Mesothelial cell of epicardium (in vitro differentiated cells): ENCODE data around the gene ORAI2. TPM values are rescaled to one million over a fixed set of nuclear protein-coding genes. Genes with fewer than 3 reads are reported as not detected.

Source experiments
- DNase-seq, 2 experiments: peaks; one replicate each; pipeline ENCODE4 v3.0.0; 2021; ENCODE audit warnings: low spot score in 2 of 2; ENCODE audit not compliant: unreplicated experiment in 2 of 2
- H3K27ac Mint-ChIP-seq: 2 replicates; pipeline ENCODE4 v1.8.0; 2021; ENCODE audit warnings: mixed read lengths
- H3K27me3 Mint-ChIP-seq: 2 replicates; pipeline ENCODE4 v1.8.0; 2021; ENCODE audit warnings: low read depth, mixed read lengths
- H3K36me3 Mint-ChIP-seq: 2 replicates; pipeline ENCODE4 v1.8.0; 2021; ENCODE audit warnings: mixed read lengths
- H3K4me1 Mint-ChIP-seq: 2 replicates; pipeline ENCODE4 v1.8.0; 2021; ENCODE audit warnings: mixed read lengths
- H3K4me3 Mint-ChIP-seq: 2 replicates; pipeline ENCODE4 v1.8.0; 2021; ENCODE audit warnings: mild to moderate bottlenecking, moderate library complexity, mixed read lengths
- H3K9me3 Mint-ChIP-seq: 2 replicates; pipeline ENCODE4 v1.8.0; 2021; ENCODE audit warnings: mixed read lengths
- total RNA-seq: library from RNA; stranded (reverse); gene quantifications from 3 replicates; pipeline ENCODE4 v1.2.1, GENCODE V29; 2021
- TF ChIP-seq, protein P1 (sequence below): fragments of 200-600 bp; sonication (generic); IDR thresholded peaks from one replicate; pipeline ENCODE4 v1.5.0; 2021; ENCODE audit warnings: antibody characterized with exemption; ENCODE audit not compliant: unreplicated experiment

The ORAI2 gene
- 27.3 to 27.9 TPM (median 27.5 TPM) in 3 replicates for total RNA-seq

DNA sequence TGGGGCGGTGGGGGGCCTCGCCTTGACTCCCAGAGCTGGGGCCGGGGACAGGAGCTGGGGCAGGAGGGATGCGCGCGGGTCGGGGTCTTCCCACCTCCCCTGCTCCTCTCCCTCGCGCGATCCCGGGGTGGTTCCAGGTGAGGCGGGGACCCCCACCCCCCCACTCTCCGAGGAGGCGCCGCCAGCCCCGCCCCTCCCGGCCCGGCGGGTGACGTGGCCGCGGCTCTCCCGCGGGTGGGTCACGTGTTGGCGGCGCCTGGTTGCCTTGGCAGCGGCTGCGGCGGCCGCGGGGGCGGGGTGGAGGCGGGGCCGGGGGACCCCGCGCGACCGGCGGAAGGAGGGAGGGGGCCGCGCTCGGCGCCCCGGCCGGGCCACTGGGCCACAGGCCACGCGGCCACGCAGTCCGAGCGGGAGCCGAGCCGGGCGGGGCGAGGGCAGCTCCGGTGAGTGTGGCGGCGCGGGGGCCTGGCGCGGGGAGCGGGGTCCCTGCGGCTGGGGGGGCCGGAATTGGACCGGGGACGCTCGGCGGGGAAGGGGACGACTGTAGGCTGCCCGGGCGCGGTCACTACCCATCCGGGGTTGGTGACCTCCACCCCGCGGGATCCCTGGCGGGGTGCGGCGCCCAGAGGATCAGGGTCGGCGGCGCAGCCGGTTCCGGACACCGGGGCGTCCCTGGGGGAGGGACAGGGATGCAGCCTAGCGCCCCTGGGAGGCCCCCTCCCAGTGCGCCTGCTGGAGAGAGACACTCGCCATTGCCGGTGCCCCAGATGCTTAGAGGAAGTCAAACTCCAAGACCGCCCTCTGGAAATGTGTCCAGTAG lies at the start of gene ORAI2:
Gene ORAI2, plus strand, starts transcription at position 357 of the 820 bp plus-strand sequence. CDS start 5,382 bp downstream, outside the sequence.
- H3K27me3 Mint-ChIP-seq = no peaks in the 10 kb centered on the region
- no peaks in the 10 kb centered on the region for H3K9me3 Mint-ChIP-seq
- DNase-seq = peak; percentile 82 to 85
- TF ChIP-seq, protein P1, sequence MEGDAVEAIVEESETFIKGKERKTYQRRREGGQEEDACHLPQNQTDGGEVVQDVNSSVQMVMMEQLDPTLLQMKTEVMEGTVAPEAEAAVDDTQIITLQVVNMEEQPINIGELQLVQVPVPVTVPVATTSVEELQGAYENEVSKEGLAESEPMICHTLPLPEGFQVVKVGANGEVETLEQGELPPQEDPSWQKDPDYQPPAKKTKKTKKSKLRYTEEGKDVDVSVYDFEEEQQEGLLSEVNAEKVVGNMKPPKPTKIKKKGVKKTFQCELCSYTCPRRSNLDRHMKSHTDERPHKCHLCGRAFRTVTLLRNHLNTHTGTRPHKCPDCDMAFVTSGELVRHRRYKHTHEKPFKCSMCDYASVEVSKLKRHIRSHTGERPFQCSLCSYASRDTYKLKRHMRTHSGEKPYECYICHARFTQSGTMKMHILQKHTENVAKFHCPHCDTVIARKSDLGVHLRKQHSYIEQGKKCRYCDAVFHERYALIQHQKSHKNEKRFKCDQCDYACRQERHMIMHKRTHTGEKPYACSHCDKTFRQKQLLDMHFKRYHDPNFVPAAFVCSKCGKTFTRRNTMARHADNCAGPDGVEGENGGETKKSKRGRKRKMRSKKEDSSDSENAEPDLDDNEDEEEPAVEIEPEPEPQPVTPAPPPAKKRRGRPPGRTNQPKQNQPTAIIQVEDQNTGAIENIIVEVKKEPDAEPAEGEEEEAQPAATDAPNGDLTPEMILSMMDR = no peak
- H3K27ac Mint-ChIP-seq = peak within 1 kb of the TSS; percentile 82
- H3K4me1 Mint-ChIP-seq = peaks cover 22% of the 10 kb centered on the region
- H3K36me3 Mint-ChIP-seq = no peaks in the 10 kb centered on the region
- peak within 1 kb of the TSS; percentile 77 for H3K4me3 Mint-ChIP-seq

DNA sequence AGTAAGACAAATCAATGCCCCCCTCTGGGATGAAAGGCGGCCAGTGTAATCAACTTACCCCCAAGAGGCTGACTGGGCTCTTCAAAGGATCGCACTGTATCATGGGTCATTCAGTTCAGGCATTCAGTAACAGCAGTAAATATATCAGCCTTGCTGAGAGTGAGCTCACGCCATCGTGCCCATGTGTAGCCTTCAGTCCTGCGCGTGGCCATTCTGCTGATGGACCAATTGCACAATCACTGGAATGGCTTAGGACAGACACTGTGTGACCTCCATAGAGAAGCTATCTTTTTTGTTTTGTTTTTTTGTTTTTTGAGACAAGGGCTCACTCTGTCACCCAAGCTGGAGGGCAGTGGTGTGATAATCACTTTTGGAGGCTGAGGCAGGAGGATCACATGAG lies 46.3 kb upstream of the ORAI2 start:
- no peak for DNase-seq
- TF ChIP-seq, protein P1 = no peak
- Mint-ChIP-seq H3K36me3 (peaks cover 22% of the 10 kb centered on the region), H3K9me3 (no peaks in the 10 kb centered on the region), H3K27me3 (no peaks in the 10 kb centered on the region), H3K27ac (no peak overlapping the region), H3K4me1 (no peaks in the 10 kb centered on the region), H3K4me3 (no peak overlapping the region)

DNA sequence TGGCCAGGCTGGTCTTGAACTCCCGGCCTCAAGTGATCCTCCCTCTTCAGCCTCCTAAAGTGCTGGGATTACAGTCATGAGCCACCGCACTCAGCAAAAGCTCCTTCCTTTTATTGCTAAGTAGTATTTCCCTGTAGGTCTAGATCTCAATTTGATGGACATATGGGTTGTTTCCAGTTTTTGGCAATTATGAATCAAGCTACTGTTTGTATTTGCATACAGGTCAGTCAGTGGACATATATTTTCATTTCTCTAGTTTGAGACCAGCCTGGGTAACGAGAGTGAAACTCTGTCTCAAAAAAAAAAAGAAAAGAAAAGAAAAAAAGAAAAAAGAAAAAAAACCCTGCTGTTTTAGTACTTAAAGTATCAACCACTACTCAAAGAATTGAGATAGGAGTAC lies 43.6 kb upstream of the ORAI2 start:
- H3K36me3 Mint-ChIP-seq = peaks cover 19% of the 10 kb centered on the region
- no peaks in the 10 kb centered on the region for H3K9me3 Mint-ChIP-seq
- DNase-seq = no peak
- TF ChIP-seq, protein P1 = no peak
- no peaks in the 10 kb centered on the region for H3K27me3 Mint-ChIP-seq
- H3K4me1 Mint-ChIP-seq = peaks cover 2% of the 10 kb centered on the region
- no peak overlapping the region for H3K4me3 Mint-ChIP-seq
- H3K27ac Mint-ChIP-seq = peak overlapping the region; percentile 47

DNA sequence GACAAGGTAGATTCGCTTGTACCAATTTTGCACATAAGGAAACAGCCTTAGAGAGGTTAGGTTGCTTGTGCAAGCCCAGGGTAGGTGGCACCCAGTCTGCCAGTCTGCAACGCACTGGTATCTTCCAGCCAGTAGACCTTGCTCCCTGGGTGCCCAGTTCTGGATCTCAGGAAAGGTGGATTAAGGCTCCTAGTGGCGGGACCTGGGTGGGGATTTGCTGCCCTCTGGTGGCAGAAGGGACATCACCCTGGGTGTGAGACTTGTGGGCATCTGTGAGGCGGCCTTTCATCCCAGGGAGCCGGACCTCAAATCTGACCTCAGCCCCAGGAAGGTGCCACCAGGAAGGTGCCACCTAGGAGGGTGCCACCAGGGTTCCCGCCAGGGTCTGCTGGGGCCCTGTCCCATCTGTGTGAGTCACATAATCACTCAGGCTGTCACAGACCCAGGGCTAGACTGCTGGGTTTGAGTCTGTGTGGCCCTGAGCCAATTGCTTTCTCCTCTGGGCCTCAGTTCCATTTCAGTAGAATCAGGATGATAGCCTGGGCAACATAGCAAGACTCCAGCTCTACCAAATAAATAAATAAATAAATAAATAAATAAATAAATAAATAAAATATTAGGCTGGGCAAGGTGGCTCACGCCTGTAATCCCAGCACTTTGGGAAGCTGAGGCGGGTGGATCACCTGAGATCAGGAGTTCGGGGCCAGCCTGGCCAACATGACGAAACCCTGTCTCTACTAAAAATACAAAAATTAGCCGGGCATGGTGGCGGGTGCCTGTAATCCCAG lies 42.5 kb upstream of the ORAI2 start:
- no peaks in the 10 kb centered on the region for H3K9me3 Mint-ChIP-seq

DNA sequence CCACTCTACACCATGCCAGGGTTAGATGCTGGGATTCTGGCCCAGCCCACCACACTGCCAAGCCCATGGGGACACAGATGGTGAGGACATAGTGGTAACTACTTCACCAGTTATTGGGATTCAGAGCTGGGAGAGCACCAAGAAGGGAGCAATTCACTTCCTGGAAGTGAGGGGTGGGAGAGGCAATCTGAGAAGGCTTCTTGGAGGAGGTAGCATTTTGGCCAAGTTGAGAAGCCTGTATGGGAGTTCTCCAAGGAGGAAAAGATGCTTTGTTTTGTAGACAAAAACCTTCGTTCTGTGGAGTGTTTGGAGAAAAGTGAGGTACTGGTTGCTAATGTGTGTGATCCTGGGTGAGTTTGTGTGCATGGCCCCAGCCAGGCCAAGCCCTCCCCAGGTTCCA lies 41.0 kb upstream of the ORAI2 start:
- Mint-ChIP-seq H3K9me3 (no peaks in the 10 kb centered on the region), H3K36me3 (peaks cover 9% of the 10 kb centered on the region), H3K4me1 (peaks cover 7% of the 10 kb centered on the region), H3K4me3 (no peak overlapping the region), H3K27me3 (no peaks in the 10 kb centered on the region), H3K27ac (no peak overlapping the region)
- no peak for DNase-seq
- TF ChIP-seq, protein P1 = no peak

More for the DNA sequence above, 42.5 kb upstream of the ORAI2 start:
- TF ChIP-seq, protein P1 = peak; percentile 84
- peak; percentile 64 to 85 for DNase-seq
- Mint-ChIP-seq H3K27me3 (no peaks in the 10 kb centered on the region), H3K4me1 (peaks cover 2% of the 10 kb centered on the region), H3K36me3 (peaks cover 17% of the 10 kb centered on the region), H3K4me3 (no peak overlapping the region), H3K27ac (no peak overlapping the region)
